GM18517 (cell line): ENCODE results near the gene SDCCAG8.

ENCODE experiments used
- ATAC-seq: cut with Tn5 transposase; IDR thresholded peaks from one replicate; pipeline ENCODE4 v1.9.1; 2021; ENCODE audit warnings: mild to moderate bottlenecking, moderate library complexity; ENCODE audit not compliant: unreplicated experiment

Gene SDCCAG8

GRCh38 chr1:243449373-243449772 lies 193.5 kb downstream of the SDCCAG8 start:
- no peak for ATAC-seq

GRCh38 chr1:243452092-243452491 lies 196.3 kb downstream of the SDCCAG8 start:
- ATAC-seq = no peak

- no peak for ATAC-seq
Measured at GRCh38 chr1:243454328-243454997, 198.6 kb downstream of the SDCCAG8 start.

GRCh38 chr1:243455760-243456651 lies 200.2 kb downstream of the SDCCAG8 start:
- ATAC-seq = no peak

GRCh38 chr1:243457363-243457982 lies 201.6 kb downstream of the SDCCAG8 start:
- ATAC-seq = no peak

- ATAC-seq = no peak
Measured at GRCh38 chr1:243459059-243459458, 203.2 kb downstream of the SDCCAG8 start.

GRCh38 chr1:243461700-243462099 lies 205.9 kb downstream of the SDCCAG8 start:
- no peak for ATAC-seq

- no peak for ATAC-seq
Measured at GRCh38 chr1:243462929-243463697, 207.3 kb downstream of the SDCCAG8 start.

GRCh38 chr1:243465081-243465480 lies 209.2 kb downstream of the SDCCAG8 start:
- ATAC-seq = no peak

GRCh38 chr1:243465738-243466137 lies 209.9 kb downstream of the SDCCAG8 start:
- no peak for ATAC-seq

GRCh38 chr1:243469497-243469896 lies 213.7 kb downstream of the SDCCAG8 start:
- no peak for ATAC-seq

GRCh38 chr1:243470502-243470901 lies 214.7 kb downstream of the SDCCAG8 start:
- no peak for ATAC-seq

- no peak for ATAC-seq
Measured at GRCh38 chr1:243471026-243471685, 215.3 kb downstream of the SDCCAG8 start.

- ATAC-seq = peak; percentile 89
Measured at GRCh38 chr1:243471754-243472745, 216.2 kb downstream of the SDCCAG8 start.

- ATAC-seq = no peak
Measured at GRCh38 chr1:243473227-243474135, 217.6 kb downstream of the SDCCAG8 start.

GRCh38 chr1:243474136-243474881 lies 218.5 kb downstream of the SDCCAG8 start:
- no peak for ATAC-seq

GRCh38 chr1:243474906-243475305 lies 219.1 kb downstream of the SDCCAG8 start:
- no peak for ATAC-seq
